ENCODE measurements around the gene YDJC. TPM values are rescaled to one million over a fixed set of nuclear protein-coding genes. Genes with fewer than 3 reads are reported as not detected.
A peak's percentile ranks its signal among the peaks of the same experiment; 100 is the strongest.

Gene YDJC
- total RNA-seq, 2 donors from 2014 or later, result 16.4 to 19.9 TPM

GRCh38 chr22:21633481-21633880 lies 3.7 kb upstream of the YDJC start:
- H3K4me1 Mint-ChIP-seq, result no peaks in the 10 kb centered on the region
- Histone ChIP-seq H3K4me3 (ENCODE audit: low read length) (no peak overlapping the region), H3K27me3 (ENCODE audit: control insufficient read depth, insufficient read depth, low read length, poor library complexity, severe bottlenecking) (no peaks in the 10 kb centered on the region), H3K36me3 (ENCODE audit: control insufficient read depth, insufficient read depth, low read length) (no peaks in the 10 kb centered on the region), H3K9ac (ENCODE audit: extremely low read depth, low read length, poor library complexity, severe bottlenecking) (no peak overlapping the region), H3K9me3 (ENCODE audit: control insufficient read depth, low read length) (no peaks in the 10 kb centered on the region), H3K4me1 (ENCODE audit: control insufficient read depth, insufficient read depth, low read length) (no peaks in the 10 kb centered on the region), H3K27ac (ENCODE audit: low read depth, low read length) (no peak overlapping the region)
- DNase-seq, result no peak
- no peaks in the 10 kb centered on the region for H3K9me3 Mint-ChIP-seq
- no peak overlapping the region for H3K4me3 Mint-ChIP-seq
- peaks cover 15% of the 10 kb centered on the region for H3K27me3 Mint-ChIP-seq (ENCODE audit: insufficient read depth)
- WGBS, 2 experiments (ENCODE audit: insufficient coverage in 1 of 2, insufficient read length in 1 of 2), result 92 to 95% methylated on average over 4 of the region's 4 CpGs
- TF ChIP-seq, protein P1, sequence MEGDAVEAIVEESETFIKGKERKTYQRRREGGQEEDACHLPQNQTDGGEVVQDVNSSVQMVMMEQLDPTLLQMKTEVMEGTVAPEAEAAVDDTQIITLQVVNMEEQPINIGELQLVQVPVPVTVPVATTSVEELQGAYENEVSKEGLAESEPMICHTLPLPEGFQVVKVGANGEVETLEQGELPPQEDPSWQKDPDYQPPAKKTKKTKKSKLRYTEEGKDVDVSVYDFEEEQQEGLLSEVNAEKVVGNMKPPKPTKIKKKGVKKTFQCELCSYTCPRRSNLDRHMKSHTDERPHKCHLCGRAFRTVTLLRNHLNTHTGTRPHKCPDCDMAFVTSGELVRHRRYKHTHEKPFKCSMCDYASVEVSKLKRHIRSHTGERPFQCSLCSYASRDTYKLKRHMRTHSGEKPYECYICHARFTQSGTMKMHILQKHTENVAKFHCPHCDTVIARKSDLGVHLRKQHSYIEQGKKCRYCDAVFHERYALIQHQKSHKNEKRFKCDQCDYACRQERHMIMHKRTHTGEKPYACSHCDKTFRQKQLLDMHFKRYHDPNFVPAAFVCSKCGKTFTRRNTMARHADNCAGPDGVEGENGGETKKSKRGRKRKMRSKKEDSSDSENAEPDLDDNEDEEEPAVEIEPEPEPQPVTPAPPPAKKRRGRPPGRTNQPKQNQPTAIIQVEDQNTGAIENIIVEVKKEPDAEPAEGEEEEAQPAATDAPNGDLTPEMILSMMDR (conservative IDR thresholded peaks at IDR 0.05), result no peak
- H3K36me3 Mint-ChIP-seq (ENCODE audit: low read depth), result no peaks in the 10 kb centered on the region
- H3K27ac Mint-ChIP-seq, result no peak overlapping the region

GRCh38 chr22:21632931-21633330 lies 3.1 kb upstream of the YDJC start:
- H3K36me3 Mint-ChIP-seq (ENCODE audit: low read depth), result peaks cover 5% of the 10 kb centered on the region
- H3K36me3 ChIP-seq (ENCODE audit: control insufficient read depth, insufficient read depth, low read length), result peaks cover 5% of the 10 kb centered on the region
- no peaks in the 10 kb centered on the region for H3K9me3 ChIP-seq (ENCODE audit: control insufficient read depth, low read length)
- no peaks in the 10 kb centered on the region for H3K27me3 ChIP-seq (ENCODE audit: control insufficient read depth, insufficient read depth, low read length, poor library complexity, severe bottlenecking)
- H3K27me3 Mint-ChIP-seq (ENCODE audit: insufficient read depth), result peaks cover 15% of the 10 kb centered on the region
- H3K27ac Mint-ChIP-seq, result no peak overlapping the region
- 92 to 95% methylated on average over 13 to 18 of the region's 18 CpGs for WGBS, 2 experiments (ENCODE audit: insufficient coverage in 1 of 2, insufficient read length in 1 of 2)
- peaks cover 2% of the 10 kb centered on the region for H3K9me3 Mint-ChIP-seq
- DNase-seq, result no peak
- no peak overlapping the region for H3K4me3 ChIP-seq (ENCODE audit: low read length)
- H3K4me1 ChIP-seq (ENCODE audit: control insufficient read depth, insufficient read depth, low read length), result no peaks in the 10 kb centered on the region
- TF ChIP-seq, protein P1 (conservative IDR thresholded peaks at IDR 0.05), result no peak
- no peak overlapping the region for H3K9ac ChIP-seq (ENCODE audit: extremely low read depth, low read length, poor library complexity, severe bottlenecking)
- H3K27ac ChIP-seq (ENCODE audit: low read depth, low read length), result no peak overlapping the region
- H3K4me3 Mint-ChIP-seq, result no peak overlapping the region
- H3K4me1 Mint-ChIP-seq, result peaks cover 5% of the 10 kb centered on the region

DNA sequence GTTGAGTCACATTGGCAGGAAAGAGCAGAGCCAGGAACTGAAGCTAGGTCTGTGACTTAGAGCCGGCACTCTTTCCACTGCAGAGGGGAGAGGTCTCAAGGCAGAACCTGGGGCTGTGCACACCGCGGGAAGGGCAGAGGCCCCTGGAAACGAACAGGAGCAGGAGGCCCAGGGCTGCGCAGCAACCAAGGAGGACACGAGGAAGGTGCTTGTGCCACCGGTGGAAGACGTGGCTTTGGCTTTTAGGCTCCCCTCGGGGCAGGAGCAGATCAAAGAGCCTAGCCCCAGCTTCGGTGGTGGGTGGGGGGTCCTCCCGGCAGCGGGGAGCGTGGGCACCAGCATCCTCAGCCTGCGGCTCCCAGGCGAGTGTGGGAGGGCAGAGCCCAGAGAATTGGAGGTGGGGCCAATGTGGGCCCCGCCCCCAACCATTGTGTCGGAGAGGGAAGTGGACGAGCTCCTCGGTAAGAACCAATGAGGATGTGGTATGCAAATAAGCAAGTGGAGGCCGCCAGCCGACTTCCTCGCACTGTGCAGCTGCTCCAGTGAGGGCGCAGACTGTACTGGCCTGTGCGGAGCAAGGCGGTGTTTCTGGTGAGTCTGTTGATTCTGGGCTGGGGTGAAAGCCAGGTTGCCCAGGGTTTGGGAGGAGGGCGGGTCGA lies 2.5 kb upstream of the YDJC start, which contains the start of gene CCDC116:
TSS of gene CCDC116 (plus strand) at position 524 of the 659 bp plus-strand sequence. CDS start 422 bp downstream, outside the sequence.
- H3K4me1 Mint-ChIP-seq, result peaks cover 5% of the 10 kb centered on the region
- Histone ChIP-seq H3K4me3 (ENCODE audit: low read length) (no peak within 1 kb of the TSS), H3K4me1 (ENCODE audit: control insufficient read depth, insufficient read depth, low read length) (no peaks in the 10 kb centered on the region), H3K27me3 (ENCODE audit: control insufficient read depth, insufficient read depth, low read length, poor library complexity, severe bottlenecking) (no peaks in the 10 kb centered on the region), H3K9me3 (ENCODE audit: control insufficient read depth, low read length) (no peaks in the 10 kb centered on the region), H3K36me3 (ENCODE audit: control insufficient read depth, insufficient read depth, low read length) (peaks cover 8% of the 10 kb centered on the region), H3K27ac (ENCODE audit: low read depth, low read length) (no peak within 1 kb of the TSS), H3K9ac (ENCODE audit: extremely low read depth, low read length, poor library complexity, severe bottlenecking) (no peak within 1 kb of the TSS)
- H3K36me3 Mint-ChIP-seq (ENCODE audit: low read depth), result peaks cover 9% of the 10 kb centered on the region
- peaks cover 15% of the 10 kb centered on the region for H3K27me3 Mint-ChIP-seq (ENCODE audit: insufficient read depth)
- H3K9me3 Mint-ChIP-seq, result peaks cover 2% of the 10 kb centered on the region
- no peak within 1 kb of the TSS for H3K4me3 Mint-ChIP-seq
- WGBS, 2 experiments (ENCODE audit: insufficient coverage in 1 of 2, insufficient read length in 1 of 2), result 86 to 89% methylated on average over 10 to 27 of the region's 27 CpGs
- no peak within 1 kb of the TSS for H3K27ac Mint-ChIP-seq
- DNase-seq, result peak; percentile 86
- TF ChIP-seq, protein P1 (conservative IDR thresholded peaks at IDR 0.05), result no peak

Data from endodermal cell (in vitro differentiated cells).